ENCODE measurements around the gene ZSWIM6.

DNA sequence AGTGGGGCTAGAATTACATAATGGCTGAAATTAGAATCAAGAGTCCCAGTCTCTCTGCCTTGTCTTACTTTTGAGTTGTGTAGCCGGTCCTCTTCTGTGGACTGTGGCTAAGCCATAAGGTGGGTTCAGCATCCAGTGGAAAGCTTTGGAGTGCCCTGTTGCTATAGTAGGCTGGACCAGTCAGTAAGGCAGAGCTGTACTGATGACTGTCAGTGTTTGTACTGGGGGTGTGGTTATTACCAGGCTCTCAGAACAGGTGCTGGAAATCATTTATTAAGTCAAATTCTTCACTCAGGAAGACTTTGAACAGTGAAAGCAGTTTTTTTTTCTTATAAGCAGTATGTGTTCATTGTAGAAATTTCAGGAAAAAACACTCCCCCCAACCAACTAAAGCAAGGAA, 129.4 kb downstream of the ZSWIM6 start:
- no peak for TF ChIP-seq EZH2 (IDR thresholded peaks at IDR 0.05; ENCODE audit: insufficient read depth, low read length)
- TF ChIP-seq, protein P1, sequence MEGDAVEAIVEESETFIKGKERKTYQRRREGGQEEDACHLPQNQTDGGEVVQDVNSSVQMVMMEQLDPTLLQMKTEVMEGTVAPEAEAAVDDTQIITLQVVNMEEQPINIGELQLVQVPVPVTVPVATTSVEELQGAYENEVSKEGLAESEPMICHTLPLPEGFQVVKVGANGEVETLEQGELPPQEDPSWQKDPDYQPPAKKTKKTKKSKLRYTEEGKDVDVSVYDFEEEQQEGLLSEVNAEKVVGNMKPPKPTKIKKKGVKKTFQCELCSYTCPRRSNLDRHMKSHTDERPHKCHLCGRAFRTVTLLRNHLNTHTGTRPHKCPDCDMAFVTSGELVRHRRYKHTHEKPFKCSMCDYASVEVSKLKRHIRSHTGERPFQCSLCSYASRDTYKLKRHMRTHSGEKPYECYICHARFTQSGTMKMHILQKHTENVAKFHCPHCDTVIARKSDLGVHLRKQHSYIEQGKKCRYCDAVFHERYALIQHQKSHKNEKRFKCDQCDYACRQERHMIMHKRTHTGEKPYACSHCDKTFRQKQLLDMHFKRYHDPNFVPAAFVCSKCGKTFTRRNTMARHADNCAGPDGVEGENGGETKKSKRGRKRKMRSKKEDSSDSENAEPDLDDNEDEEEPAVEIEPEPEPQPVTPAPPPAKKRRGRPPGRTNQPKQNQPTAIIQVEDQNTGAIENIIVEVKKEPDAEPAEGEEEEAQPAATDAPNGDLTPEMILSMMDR (IDR thresholded peaks at IDR 0.05; ENCODE audit: insufficient read depth, low read depth, low read length), result no peak
